Right lung (tissue), 5 donors: ENCODE data around the gene GAN. TPM values are rescaled to one million over a fixed set of nuclear protein-coding genes. Genes with fewer than 3 reads are reported as not detected.

Experiments used
- DNase-seq, 2 donors: peaks; one replicate each; pipeline ENCODE4 v3.0.0-alpha.2; 2013
- polyA plus RNA-seq, 5 donors: library from polyadenylated mRNA; unstranded; fragments of 120-200 nt; gene quantifications; one replicate each; pipeline versions ENCODE4 v1.2.1 to v1.2.3, GENCODE V29; 2013; ENCODE audit warnings: inconsistent platforms in 1 of 5, low replicate concordance in 1 of 5; ENCODE audit not compliant: insufficient read length in 5 of 5, insufficient read depth in 1 of 5

Gene GAN
- polyA plus RNA-seq, 5 donors, result 2.3 to 4.2 (median 3.4) TPM

DNA sequence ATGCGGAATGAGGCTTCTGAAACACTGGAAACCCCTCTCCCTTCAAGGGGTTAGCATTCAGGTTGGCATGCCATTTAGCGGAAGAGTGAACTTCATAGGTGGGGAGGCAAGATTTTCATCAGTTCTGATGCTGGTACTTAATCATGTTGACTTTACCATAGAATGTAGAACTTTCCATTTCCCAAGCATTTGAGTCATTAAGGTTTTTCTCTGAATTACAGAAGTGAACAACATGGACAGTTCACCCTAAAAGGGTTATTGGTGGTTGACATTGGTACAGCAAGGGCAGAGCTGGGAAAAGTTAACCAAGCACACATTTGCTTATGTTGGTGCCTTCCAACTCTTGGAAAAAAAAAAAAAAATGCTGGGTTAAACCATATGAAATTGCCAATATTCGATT lies 39.1 kb downstream of the GAN start:
- no peak for DNase-seq

DNA sequence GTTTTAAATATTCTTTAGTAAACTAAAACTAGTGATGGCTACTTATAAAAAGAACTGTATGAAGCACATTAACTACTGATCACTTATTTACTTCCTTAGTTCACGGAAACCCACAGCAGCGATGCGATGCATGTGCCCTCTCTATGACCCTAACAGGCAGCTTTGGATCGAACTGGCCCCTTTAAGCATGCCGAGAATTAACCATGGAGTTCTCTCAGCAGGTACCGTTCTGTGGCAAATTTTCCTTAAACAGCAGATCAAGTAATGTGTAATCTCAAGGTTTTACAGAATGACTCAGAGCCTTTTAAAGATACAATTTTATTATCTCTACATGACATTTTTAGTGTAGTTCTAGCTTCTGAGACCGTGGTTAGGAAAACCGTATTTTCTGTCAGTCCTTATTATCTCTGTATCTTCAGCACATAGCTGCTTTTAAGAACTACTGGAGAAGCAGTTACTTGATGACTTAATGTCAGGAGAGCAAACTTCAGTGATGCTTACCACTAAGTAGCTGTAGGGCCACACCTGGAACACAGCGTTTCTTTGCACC lies 43.0 kb downstream of the GAN start:
- no peak for DNase-seq

DNA sequence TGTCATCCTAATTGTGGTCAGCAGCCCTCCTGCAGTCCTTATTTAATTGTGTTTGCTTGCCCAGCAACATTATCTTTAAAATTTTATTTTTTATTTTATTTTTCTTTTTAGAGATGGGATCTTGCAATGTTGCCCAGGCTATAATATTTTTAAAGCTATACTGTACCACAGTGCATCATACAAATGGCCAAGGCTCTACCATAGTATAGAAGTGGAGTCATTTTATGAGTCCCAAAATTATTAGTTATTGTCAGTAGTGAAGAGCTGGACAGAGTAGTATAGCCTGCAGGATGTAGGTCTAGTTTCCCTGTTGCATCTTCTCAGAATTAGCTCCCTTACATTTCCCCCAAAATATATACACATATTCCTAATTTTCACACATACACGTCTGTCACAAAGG lies 44.1 kb downstream of the GAN start:
- no peak for DNase-seq

- no peak for DNase-seq
Measured at GRCh38 chr16:81360135-81360534, 45.4 kb downstream of the GAN start.

- no peak for DNase-seq
Measured at GRCh38 chr16:81365731-81366130, 51.0 kb downstream of the GAN start.

DNA sequence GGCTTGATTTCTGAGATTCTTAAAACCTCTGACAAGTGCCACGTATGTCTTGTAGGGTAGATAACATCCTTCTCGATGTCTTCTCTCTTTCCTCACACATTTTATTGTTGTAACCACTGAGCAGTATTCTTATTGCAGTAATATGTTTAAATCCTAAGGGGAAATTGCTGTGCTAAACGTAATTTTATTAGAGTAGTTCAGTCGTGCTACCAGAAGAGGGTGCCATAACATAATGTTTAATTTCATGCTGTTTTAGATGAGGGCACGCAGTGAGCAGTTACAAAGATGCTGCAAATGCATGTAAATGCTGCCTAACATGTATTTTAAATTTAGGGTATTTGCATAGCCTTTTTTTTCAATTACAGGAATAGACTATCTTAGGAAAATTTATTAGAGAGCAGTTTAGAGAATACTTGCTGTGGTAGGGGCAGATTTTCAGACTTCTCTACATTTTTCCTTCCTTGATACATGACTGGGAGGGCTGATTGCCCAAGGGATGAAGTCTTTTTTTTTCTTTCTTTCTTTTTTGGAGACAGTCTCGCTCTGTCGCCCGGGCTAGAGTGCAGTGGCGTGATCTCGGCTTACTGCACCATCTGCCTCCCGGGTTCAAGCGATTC lies 51.7 kb downstream of the GAN start:
- peak; percentile 30 to 44 for DNase-seq

- DNase-seq, result no peak
Measured at GRCh38 chr16:81367821-81368220, 53.1 kb downstream of the GAN start.

GRCh38 chr16:81369888-81370504 lies 55.2 kb downstream of the GAN start:
- no peak for DNase-seq

DNA sequence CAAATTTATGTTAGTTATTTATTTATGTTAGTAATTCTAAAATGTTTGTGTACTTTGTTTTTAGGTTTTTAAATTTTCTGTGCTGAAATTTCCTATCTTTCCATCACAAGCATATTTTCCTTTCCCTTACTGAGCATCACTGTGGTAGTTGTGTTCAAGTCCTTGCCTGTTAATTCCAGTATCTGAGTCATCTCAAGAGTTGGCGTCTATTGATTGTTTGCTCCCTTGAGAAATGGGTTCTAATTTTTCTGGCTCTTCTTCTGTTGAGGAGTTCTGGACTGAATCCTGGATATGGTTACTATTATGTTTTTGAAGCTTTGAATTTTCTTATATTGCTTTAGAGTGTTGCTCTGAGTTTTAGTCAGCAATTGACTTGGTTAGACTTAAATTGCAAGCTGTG lies 56.3 kb downstream of the GAN start:
- DNase-seq, result no peak

DNA sequence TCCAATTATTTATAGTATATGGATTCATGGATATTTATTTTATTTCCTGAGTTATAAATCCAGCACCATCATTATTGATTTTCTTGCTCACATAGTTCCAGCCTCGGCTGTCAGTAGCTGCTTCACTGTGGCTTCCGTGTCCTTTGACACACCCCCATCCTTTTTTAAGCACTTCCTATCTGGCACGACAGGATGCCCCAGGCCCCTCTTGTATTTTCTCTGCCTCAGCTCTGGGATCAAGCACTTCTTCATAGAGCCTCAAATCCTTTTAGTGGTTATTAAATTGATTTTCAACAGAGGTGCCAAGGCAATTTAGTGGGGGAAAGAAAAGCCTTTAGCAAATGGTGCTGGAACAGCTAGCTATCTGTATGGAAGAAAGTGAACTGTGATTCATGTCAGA lies 59.8 kb downstream of the GAN start:
- peak in 1 of 2 donors; percentile 20 for DNase-seq

GRCh38 chr16:81376880-81377279 lies 62.1 kb downstream of the GAN start:
- no peak for DNase-seq

DNA sequence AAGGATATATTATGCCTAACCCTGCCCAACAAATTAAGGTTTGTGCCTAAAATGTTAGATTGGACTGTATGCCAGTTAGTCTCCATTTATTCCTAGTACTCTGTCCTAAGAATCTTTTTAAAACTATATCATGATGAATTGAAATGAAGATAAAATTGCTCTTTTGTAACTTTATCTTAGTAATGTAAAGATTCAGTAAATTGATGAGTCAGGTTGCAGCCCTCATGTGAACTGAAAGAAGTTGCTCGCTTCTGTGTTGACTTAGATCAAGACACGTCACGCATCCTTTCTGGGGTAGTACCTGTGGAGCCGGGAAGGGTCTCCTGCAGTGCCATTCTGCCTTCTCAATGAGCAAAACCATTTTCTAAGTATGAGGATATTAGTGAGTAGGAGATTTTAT lies 63.3 kb downstream of the GAN start:
- no peak for DNase-seq

- no peak for DNase-seq
Measured at GRCh38 chr16:81380932-81381331, 66.2 kb downstream of the GAN start.

DNA sequence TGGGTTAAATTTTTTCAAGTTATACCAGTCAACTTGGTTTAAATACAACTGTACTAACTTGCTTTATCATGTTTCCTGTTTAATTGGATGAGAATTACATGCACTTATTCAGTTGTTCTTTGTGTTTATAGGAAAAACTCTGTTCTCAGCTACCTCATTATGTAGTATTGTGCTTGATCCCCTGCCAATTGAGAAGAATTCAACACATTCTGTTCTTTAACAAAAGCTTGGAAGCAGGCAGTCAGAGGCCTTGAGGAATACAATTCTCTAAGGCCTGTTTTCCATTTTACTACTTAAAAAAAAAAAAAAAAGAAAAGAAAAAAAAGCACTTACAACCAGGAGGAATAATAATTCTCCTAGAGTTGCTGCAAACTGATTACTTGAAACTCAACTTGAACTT lies 69.2 kb downstream of the GAN start:
- peak; percentile 35 to 41 for DNase-seq

DNA sequence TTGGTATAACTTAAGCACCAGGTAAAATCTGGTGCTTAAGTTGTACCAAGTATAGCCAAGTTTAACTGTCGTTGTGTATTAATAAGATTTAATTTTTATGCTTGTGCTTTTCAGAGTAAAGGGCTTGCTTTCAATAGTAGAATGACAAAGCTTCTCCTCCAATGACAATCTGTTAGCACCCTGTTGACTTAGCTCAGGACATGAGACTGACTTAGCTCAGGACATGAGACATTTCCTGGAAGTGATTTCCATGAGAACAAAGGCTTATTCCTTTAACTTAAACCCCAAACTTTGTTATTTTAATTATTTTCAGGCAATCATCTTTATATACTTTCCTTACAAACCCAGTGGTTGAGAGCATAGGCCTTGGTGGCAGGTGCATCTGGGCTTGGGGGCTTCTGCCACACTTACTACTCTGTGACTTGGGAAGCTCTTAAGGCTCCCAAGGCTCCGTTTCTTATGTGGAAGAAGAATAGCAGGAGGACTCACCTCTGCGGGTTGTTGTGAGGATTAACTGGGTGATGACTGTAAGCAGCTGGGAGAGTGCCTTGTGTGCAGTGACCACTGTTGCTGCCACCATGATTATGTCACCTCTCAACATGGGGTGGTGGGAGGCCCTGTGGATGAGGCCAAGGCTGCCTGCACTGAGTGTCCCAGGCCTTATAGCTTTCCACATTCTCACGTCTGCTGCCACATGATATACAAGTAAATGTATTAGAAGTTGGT lies 70.4 kb downstream of the GAN start:
- DNase-seq, result no peak

DNA sequence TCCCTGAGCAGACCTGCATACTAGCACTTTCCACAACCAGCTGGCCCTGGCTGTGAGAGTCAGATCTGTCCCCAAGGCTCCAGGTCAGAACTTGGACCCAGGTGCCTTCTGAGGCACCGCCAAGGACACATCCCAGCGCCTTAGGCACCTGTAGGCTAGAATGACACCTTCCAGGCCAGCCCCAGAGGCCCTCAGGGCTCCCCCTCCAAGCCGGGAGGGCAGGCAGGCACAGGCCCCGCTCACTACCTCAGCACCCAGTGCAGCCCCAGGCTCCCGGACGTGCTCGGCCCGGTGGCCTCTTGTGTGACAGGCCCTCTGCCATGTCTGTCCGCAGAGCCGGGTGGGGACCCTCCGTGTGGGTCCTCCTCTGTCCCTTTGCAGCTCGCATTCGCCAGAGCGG lies 73.6 kb downstream of the GAN start:
- no peak for DNase-seq

DNA sequence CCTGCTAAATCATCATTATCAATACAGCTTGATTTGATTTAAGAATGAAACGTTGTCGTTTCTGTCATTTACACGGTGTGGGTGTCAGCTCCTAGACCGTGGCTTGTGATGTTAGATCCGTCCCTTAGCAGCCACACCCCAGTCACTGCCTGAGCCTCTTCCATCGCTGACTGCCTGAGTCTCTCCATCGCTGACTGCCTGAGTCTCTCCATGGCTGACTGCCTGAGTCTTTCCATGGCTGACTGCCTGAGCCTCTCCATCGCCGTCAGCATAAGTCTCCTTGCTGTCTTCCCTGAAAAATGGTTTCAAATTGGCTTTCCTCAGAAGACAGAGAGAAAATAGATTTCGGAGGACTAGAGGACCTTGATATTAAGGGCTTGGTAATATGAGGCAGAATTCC lies 76.1 kb downstream of the GAN start:
- DNase-seq, result no peak

- no peak for DNase-seq
Measured at GRCh38 chr16:81392011-81392410, 77.2 kb downstream of the GAN start.

DNA sequence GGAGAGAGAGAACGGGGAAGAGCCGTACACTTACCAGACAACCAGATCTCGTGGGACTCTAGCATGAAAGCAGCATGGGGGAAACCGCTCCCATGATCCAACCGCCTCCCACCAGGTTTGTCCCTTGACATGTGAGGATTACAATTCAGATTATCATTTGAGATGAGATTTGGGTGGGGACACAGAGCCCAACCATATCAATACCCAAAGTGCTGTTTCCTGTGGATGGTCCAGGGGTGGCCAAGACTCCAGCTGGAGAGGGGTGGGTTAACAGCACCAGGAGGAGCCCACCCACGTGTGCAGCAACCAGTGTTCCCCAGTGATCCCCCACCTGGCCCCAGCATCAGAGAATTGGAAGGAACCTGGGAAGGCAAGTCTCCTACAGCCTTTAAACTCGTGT lies 79.7 kb downstream of the GAN start:
- DNase-seq, result no peak

DNA sequence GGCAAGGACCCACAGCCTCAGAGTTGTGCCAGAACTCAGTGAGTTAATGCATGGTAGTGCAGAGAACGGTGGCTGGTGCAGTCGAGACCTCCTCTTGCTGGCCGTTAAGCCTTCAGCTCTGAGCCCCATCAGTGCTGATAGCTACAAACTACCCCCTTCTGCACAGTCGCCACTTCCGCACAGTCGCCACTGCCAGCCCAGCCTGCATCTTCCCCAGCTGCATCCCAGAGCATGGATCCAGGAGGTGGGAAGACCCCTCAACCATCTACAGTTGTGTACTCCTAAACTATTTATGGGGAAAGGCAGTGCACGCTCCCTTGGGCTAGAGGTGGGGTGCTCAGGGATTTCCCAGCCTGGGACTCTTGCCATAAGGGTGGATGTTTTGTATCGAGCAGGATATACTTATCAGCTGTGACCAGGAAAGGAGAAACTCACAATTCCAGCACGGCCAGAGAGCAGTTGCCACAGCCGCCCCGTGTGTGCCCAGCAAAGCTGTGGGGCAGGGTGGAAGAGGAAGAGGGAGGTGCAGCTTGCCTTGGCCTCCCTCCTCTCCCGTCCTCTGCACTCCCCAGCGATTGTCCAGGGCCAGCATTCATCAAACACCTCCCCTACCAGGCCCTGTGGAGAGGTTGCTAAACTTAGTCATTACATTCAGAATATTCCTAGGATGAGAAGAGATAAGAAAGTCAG lies 80.3 kb downstream of the GAN start:
- DNase-seq, result no peak

DNA sequence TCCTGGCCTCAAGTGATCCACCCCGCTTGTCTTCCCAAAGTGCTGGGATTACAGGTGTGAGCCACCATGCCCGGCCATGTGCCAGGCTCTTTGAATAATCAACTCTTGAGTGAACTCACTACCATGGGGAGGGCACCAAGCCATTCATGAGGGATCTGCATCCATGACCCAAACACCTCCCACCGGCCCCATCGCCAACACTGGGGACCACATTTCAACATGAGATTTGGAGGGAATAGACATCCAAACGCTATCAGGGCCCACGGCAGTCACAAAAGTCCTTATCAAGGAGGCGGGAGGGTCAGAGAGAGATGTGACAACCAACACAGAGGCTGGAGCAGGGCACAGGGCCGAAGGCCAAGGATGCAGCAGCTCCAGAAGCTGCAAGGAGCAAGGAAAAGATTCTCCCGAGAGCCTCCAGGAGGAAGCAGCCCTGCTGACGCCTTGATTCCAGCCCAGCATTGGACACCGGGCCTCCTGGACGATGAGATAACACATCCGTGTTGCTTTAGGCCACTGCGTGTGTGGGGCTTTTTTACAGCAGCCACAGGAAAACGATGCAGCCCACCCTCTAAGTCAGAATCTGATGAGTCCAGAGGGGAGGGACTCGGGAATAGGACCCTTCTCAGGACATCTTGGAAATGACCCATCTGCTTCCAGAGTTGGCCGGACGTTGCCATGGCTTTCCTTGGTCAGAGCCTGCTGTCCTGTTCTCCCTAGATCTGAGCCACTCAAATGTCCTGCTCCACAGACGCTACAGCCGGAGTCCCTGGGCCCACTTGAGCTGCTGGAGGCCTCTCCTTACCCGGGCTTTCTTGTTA lies 82.5 kb downstream of the GAN start:
- no peak for DNase-seq
